ENCODE measurements around the gene LDLRAD1.

DNA sequence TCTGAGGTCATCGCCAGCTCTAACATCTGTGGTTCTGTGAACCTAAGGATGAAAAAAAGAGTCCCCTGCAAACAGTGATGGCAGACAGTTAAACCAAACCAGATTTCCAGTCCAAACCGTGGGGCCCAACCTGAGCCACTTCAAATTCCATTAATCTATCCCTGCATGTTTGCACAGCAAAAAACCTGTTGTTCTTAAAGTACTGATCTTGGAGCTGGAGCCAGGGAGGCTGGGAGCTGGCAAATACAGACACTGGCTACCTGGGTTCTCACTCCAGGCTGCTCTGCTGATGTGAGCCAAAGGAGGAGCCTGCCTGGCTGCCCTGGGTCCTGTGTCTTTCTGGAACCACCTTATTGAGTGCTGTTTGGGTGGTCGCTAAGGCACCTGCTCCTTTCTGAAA lies 16.4 kb downstream of the LDLRAD1 start:
- TF ChIP-seq CTCF (IDR thresholded peaks at IDR 0.05) (no peak), POLR2A (IDR thresholded peaks at IDR 0.05) (no peak)

Measured in testis (tissue), 2 donors.